ENCODE data around the gene ASB8. TPM values are rescaled to one million over a fixed set of nuclear protein-coding genes. Genes with fewer than 3 reads are reported as not detected.

Gene ASB8
- total RNA-seq, 1 experiment from 2014 or later = 17.1 TPM

GRCh38 chr12:48182631-48183030 lies 25.3 kb upstream of the ASB8 start:
- Histone ChIP-seq H3K9me3 (ENCODE audit: control insufficient read depth, insufficient read depth, low read depth, low read length) (no peaks in the 10 kb centered on the region), H3K27me3 (ENCODE audit: control insufficient read depth, insufficient read depth, low read length) (peaks cover 25% of the 10 kb centered on the region), H3K4me1 (ENCODE audit: control insufficient read depth, insufficient read depth, low read length) (peaks cover 5% of the 10 kb centered on the region; the same call in 1 of the 2 replicates), H3K27ac (ENCODE audit: low read length) (no peak overlapping the region), H3K4me3 (ENCODE audit: low read depth in 2 of 2, low read length in 2 of 2) (peak overlapping the region; percentile 62 to 86), H3K36me3 (ENCODE audit: control insufficient read depth, insufficient read depth, low read length) (no peaks in the 10 kb centered on the region)
- no peak for DNase-seq (ENCODE audit: low read depth, low spot score)
- ChIA-PET CTCF (interaction anchor here (0.8 kb wide), 1 partner anchor 13 kb away, joined by 3 read pairs; no protein-coding TSS in a partner anchor), POLR2A (no interaction called here)
- no TSS peak for BruUV-seq (replicated peaks)
- intact Hi-C loops (cut with micrococcal nuclease; ENCODE audit: unreplicated experiment) = no loop called here
- in situ Hi-C loops (cut with HindIII; ENCODE audit: low pct_unique_long_range_greater_than_20kb, low sequenced_read_pairs) = no loop called here
- no peak for ATAC-seq
- no peak for TF ChIP-seq CTCF (IDR thresholded peaks at IDR 0.05)
- TF ChIP-seq TCF7L2 (IDR thresholded peaks at IDR 0.05; ENCODE audit: low read depth, low read length) = no peak
- no peak for TF ChIP-seq POLR2AphosphoS5 (IDR thresholded peaks at IDR 0.05; ENCODE audit: low read depth, low read length)
- no peak for TF ChIP-seq SIN3A (IDR thresholded peaks at IDR 0.05; ENCODE audit: borderline replicate concordance, insufficient read depth, low read depth, low read length)
- TF ChIP-seq REST (IDR thresholded peaks at IDR 0.05; ENCODE audit: insufficient read depth in 1 of 2, low read depth in 2 of 2, low read length in 1 of 2) = no peak

- peaks cover 5% of the 10 kb centered on the region; the same call in 1 of the 2 replicates for H3K4me1 ChIP-seq (ENCODE audit: control insufficient read depth, insufficient read depth, low read length)
- no peak for DNase-seq (ENCODE audit: low read depth, low spot score)
- H3K27ac ChIP-seq (ENCODE audit: low read length) = no peak overlapping the region
- in situ Hi-C loops (cut with HindIII; ENCODE audit: low pct_unique_long_range_greater_than_20kb, low sequenced_read_pairs) = no loop called here
- POLR2A ChIA-PET = no interaction called here
- ATAC-seq = no peak
- TF ChIP-seq TCF7L2 (IDR thresholded peaks at IDR 0.05; ENCODE audit: low read depth, low read length) = no peak
- no peak for TF ChIP-seq REST (IDR thresholded peaks at IDR 0.05; ENCODE audit: insufficient read depth in 1 of 2, low read depth in 2 of 2, low read length in 1 of 2)
- no peak for TF ChIP-seq SIN3A (IDR thresholded peaks at IDR 0.05; ENCODE audit: borderline replicate concordance, insufficient read depth, low read depth, low read length)
- BruUV-seq (replicated peaks) = no TSS peak
- peaks cover 35% of the 10 kb centered on the region for H3K27me3 ChIP-seq (ENCODE audit: control insufficient read depth, insufficient read depth, low read length)
- CTCF ChIA-PET = no interaction called here
- no peak overlapping the region for H3K4me3 ChIP-seq (ENCODE audit: low read depth in 2 of 2, low read length in 2 of 2)
- no peaks in the 10 kb centered on the region for H3K36me3 ChIP-seq (ENCODE audit: control insufficient read depth, insufficient read depth, low read length)
- intact Hi-C loops (cut with micrococcal nuclease; ENCODE audit: unreplicated experiment) = no loop called here
- no peaks in the 10 kb centered on the region for H3K9me3 ChIP-seq (ENCODE audit: control insufficient read depth, insufficient read depth, low read depth, low read length)
Observed at GRCh38 chr12:48180857-48181495, 23.7 kb upstream of the ASB8 start.
